ENCODE data around the gene HGF. TPM values are rescaled to one million over a fixed set of nuclear protein-coding genes. Genes with fewer than 3 reads are reported as not detected.

The HGF gene
- total RNA-seq, 1 experiment from 2014 or later = 13.0 TPM

- DNase-seq (ENCODE audit: low read depth) = peak; percentile 100
Observed at GRCh38 chr7:81684514-81685269, 85.2 kb downstream of the HGF start.

- DNase-seq (ENCODE audit: low read depth) = no peak
Observed at GRCh38 chr7:81684033-81684432, 85.8 kb downstream of the HGF start.

DNA sequence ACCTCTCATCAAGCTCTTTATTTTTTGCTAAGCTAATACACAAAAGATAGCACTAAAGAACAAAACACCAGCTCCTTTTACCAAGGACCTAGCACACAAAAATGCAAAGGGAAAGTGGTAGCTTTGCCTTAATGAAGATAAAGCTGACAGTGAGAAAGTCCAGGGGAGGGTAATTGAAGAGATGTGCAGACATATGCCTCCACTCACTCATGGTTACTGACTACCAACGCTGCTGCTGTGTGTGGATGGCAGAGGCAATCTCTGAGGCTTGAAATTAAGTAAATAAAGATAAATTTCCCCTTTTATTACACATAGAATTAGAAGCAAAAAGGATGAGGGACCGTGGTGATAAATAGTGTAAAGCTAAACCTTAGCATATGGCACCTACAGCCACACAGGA is 87.0 kb downstream of the HGF start:
- no peak for DNase-seq (ENCODE audit: low read depth)

DNA sequence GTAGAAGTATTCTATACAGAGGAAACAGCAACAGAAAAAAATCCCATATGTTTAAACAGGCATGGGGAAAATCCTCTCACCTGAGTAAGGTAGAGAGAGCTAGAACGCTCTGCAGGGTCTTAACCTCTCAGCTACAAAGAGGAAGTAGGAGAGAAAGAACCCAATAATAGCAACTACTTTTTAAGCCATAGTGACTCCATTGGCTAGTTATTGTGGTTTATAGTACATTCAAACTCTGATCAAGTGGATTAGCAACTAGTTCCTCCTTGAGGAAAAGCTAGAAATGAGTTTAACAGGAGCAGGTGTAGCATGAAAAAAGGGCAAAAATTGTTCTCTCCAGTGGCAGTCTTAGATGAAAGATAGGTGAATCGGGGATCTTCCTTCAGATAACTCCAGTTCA is 89.7 kb downstream of the HGF start:
- DNase-seq (ENCODE audit: low read depth) = no peak

DNA sequence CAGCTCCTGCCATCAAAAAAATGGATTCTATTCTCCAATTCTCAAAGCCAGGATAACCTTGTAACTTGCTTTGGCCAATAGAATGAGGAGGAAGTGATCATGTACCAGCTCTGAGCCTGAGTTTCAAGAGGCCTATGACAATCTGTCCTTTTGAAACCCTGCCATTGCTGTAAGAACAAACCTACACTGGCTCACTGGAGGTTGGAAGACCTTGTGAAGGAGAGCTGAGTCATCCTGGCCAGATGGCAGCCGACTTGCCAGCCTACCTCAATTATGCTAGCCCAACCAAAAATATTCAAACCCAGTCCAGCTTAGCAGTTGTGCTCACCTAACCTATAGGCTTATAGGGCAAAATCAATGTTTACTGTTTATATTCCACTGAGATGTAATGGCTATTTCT is 93.0 kb downstream of the HGF start:
- DNase-seq (ENCODE audit: low read depth) = peak; percentile 87

DNA sequence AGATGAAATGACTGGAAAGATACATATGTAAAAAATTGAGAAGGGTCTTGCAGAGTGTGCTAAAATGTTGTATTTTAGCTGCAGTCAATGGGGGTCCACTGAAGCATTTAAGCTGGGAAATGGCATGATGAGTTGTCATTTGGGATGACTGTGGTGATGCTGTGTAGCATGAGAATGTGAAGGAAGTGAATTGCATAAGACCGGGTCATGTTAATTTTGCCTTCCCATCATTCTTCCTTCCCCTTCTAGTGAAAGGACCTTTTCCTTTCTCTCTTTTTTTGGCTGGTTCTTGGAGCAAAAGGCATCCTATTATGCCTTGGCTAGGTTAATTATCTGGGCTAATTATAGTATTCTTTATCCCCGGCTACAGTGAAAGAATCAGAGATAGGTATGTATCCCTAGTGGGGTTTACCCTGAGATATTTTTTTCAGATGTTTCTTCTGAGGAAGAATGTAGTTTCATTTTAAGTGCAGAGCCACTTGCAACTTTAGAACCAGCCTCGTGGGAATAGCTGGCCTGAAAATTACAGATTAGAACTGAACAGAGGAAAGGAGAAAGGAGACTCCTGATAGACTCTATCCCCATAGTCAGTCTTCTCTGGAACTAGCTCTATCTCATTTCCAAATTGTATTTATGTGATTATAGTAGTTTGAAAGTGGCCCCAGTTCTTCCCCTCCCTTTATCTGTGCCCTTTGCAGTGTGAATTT is 93.6 kb downstream of the HGF start:
- DNase-seq (ENCODE audit: low read depth) = peak; percentile 46

- no peak for DNase-seq (ENCODE audit: low read depth)
Observed at GRCh38 chr7:81674431-81674830, 95.4 kb downstream of the HGF start.

DNA sequence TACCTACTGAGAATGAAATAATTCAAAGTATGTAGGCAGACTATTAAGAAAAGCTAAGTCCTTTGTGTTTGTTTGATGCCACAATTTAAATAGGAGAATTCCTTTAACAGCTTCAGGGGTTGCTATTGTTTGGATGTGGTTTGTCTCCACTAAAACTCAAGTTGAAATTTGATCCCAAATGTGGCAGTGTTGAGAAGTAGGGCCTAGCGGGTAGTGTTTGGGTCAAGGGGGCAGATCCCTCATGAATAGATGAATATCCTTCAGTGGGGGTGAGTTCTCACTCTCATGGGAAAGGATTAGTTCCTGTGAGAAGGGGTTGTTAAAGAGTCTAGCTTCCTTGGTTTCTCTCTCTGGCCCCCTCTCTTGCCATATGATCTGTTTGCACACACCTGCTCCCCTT is 97.0 kb downstream of the HGF start:
- no peak for DNase-seq (ENCODE audit: low read depth)

- no peak for DNase-seq (ENCODE audit: low read depth)
Observed at GRCh38 chr7:81669476-81670105, 100.3 kb downstream of the HGF start.

GRCh38 chr7:81666209-81666608 is 103.6 kb downstream of the HGF start:
- no peak for DNase-seq (ENCODE audit: low read depth)

DNA sequence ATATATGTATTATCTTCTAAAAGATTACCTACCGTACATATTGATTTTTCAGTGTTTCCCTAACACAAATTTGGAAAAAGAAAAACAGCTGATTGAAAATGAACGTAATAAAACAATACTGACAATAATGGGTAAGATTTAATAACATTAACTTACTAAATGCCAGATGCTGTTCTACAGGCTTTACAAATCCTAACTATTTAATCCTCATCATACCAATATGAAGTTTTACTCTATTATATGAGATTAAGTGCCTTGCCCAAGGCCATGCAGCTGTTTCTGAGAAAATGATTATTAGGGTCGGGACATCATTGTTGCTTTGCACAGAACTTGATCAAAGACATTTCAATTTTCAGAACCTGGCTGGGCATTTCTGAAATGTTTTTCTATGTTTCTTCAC is 104.6 kb downstream of the HGF start:
- no peak for DNase-seq (ENCODE audit: low read depth)

- no peak for DNase-seq (ENCODE audit: low read depth)
Observed at GRCh38 chr7:81664304-81664703, 105.5 kb downstream of the HGF start.

- DNase-seq (ENCODE audit: low read depth) = no peak
Observed at GRCh38 chr7:81662531-81662930, 107.3 kb downstream of the HGF start.

DNA sequence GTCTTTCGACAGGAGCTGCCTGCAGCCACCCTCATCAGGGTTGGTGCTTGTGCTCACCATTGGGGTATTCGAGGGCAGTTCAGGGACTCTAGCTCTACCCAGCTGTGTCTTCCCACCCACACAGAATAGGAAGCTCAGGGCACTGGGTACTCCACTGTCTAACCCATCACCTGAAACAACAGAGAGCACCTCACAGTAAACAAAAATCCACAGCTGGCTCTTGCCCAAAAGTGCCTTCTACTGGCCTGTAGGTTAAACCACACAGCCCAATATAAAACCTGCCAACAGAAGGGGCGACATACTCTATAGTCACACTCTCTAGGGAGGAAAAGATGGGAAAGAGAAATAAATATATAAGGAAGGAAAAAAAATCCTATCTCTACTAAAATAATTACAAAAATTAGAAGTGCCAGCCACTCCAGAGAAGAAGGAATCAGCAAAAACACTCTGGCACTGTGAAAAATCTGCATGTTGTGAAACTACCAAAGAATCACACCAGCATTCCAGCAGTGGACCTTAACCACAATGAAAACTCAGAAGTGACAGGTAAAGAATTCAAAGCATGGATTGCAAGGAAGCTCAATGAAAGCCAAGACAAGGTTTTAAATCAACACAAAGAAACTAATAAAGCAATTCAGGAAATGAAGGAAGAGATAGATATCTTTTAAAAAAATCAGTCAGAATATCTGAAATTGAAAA is 110.0 kb downstream of the HGF start:
- no peak for DNase-seq (ENCODE audit: low read depth)

GRCh38 chr7:81657551-81657950 is 112.3 kb downstream of the HGF start:
- DNase-seq (ENCODE audit: low read depth) = no peak

GRCh38 chr7:81655271-81655670 is 114.6 kb downstream of the HGF start:
- DNase-seq (ENCODE audit: low read depth) = no peak

DNA sequence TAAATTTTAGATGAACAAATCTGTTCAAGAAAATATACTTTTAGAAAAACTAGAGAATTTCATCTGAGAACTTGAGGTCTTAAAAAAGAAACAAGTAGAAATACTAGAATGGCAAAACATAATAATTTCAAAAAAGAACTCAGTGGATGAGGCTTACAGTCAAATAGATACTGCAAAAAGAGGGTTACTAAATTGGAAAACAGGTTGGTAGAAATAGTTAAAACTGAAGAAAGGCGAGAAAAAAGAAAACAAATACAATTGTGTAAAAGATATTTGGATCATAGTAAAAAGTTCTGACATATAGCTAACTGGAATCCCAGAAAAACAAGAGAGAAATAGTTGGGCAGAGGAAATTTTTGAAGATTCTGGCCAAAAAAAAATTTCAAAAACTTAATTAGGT is 117.6 kb downstream of the HGF start:
- no peak for DNase-seq (ENCODE audit: low read depth)
